Mesendoderm (in vitro differentiated cells): ENCODE results near the gene RADIL.

ENCODE experiments used
- DNase-seq: peaks from one replicate; pipeline ENCODE4 v3.0.0; 2013
- H2AK5ac ChIP-seq: 2 replicates; pipeline ENCODE4 v1.6.1; 2013; ENCODE audit warnings: low read length, inconsistent platforms
- H2BK120ac ChIP-seq: 2 replicates; pipeline ENCODE4 v1.6.1; 2013; ENCODE audit warnings: low read depth, mild to moderate bottlenecking, low read length, moderate library complexity, mixed read lengths
- H2BK15ac ChIP-seq: replicated peaks from 2 replicates; pipeline ENCODE4 v1.6.1; 2013; ENCODE audit warnings: low read depth, mild to moderate bottlenecking, moderate library complexity
- H2BK5ac ChIP-seq: 2 replicates; pipeline ENCODE4 v1.6.1; 2013; ENCODE audit warnings: low read length, inconsistent platforms
- H3K18ac ChIP-seq: 2 replicates; pipeline ENCODE4 v1.6.1; 2013; ENCODE audit warnings: mild to moderate bottlenecking, low read length, mixed read lengths
- H3K23ac ChIP-seq: one replicate; pipeline ENCODE4 v1.6.1; 2013; ENCODE audit warnings: low read length
- H3K27ac ChIP-seq: 2 replicates; pipeline ENCODE4 v1.5.1; 2013; ENCODE audit warnings: low read depth, mild to moderate bottlenecking, inconsistent platforms, low read length, moderate library complexity
- H3K27me3 ChIP-seq: 2 replicates; pipeline ENCODE4 v1.6.1; 2013; ENCODE audit warnings: low read length, control low read depth, mild to moderate bottlenecking, inconsistent platforms; ENCODE audit not compliant: insufficient read depth, poor library complexity
- H3K36me3 ChIP-seq: 2 replicates; pipeline ENCODE4 v1.6.1; 2013; ENCODE audit warnings: low read length, inconsistent platforms; ENCODE audit not compliant: control insufficient read depth, insufficient read depth
- H3K4ac ChIP-seq: one replicate; pipeline ENCODE4 v1.6.1; 2013; ENCODE audit warnings: low read depth, mild to moderate bottlenecking, low read length, moderate library complexity
- H3K4me1 ChIP-seq: 2 replicates; pipeline ENCODE4 v1.6.1; 2013; ENCODE audit warnings: low read depth, low read length, inconsistent platforms; ENCODE audit not compliant: control insufficient read depth
- H3K4me2 ChIP-seq: 2 replicates; pipeline ENCODE4 v1.6.1; 2013; ENCODE audit warnings: low read length
- H3K4me3 ChIP-seq: 2 replicates; pipeline ENCODE4 v1.5.1; 2013; ENCODE audit warnings: mild to moderate bottlenecking, low read length
- H3K56ac ChIP-seq: one replicate; pipeline ENCODE4 v1.6.1; 2013; ENCODE audit warnings: low read length
- H3K79me1 ChIP-seq: 2 replicates; pipeline ENCODE4 v1.6.1; 2013; ENCODE audit warnings: low read length, inconsistent platforms
- H3K79me2 ChIP-seq: 2 replicates; pipeline ENCODE4 v1.6.1; 2013; ENCODE audit warnings: mild to moderate bottlenecking, low read length; ENCODE audit not compliant: control insufficient read depth, insufficient read depth
- H3K9ac ChIP-seq: 2 replicates; pipeline ENCODE4 v1.6.1; 2013; ENCODE audit warnings: low read length, inconsistent platforms
- H4K5ac ChIP-seq: one replicate; pipeline ENCODE4 v1.6.1; 2013; ENCODE audit warnings: low read length
- H4K8ac ChIP-seq: one replicate; pipeline ENCODE4 v1.6.1; 2013; ENCODE audit warnings: low read depth, mild to moderate bottlenecking, control low read depth, low read length, moderate library complexity
- WGBS: extraction: QIAGEN DNeasy Blood & Tissue Kit; methylation state at CpG from one replicate; pipeline ENCODE4 v1.1.7; 2013; ENCODE audit warnings: low lambda C conversion rate, missing lambda C conversion rate; ENCODE audit not compliant: insufficient coverage; ENCODE audit errors: extremely low coverage; 5-methylcytosine and 5-hydroxymethylcytosine counted together

RADIL gene

DNA sequence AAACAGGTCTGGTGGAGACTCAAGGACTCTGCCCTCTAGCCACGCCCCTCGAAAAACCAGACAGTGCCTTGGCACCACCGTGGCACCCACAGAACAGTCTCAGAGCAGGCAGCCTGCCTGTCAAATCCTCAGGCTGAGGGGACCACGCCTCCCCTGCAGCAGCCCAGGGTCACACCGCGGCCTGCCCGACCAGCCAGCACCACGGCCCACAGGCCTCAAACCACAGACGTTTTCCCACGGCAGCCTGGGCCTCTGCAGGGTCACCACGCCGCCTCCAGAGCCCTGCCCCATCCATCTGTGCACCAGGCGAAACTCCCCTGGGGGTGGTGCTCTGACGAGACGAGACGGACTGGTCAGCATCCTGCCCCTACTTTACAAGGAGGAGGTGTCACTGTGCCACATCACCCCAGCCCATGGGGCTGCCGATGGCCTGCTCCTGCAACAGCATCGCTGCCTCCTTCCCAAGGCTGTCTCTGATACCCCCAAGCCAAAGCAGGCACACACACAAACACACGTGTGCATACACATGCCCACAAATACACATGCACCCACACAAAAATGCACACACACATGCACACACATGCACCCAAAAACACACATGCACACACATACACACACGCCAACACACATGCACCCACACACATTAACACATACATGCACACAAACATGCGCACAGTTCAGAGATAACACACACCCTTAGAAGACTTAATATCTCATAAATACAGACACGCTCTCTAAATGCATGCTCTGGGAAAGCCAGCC lies 46.3 kb downstream of the RADIL start:
- H3K36me3 ChIP-seq, result no peaks in the 10 kb centered on the region
- no peak overlapping the region for H3K9ac ChIP-seq
- no peak overlapping the region for H2BK15ac ChIP-seq
- H4K8ac ChIP-seq, result no peak overlapping the region
- H3K18ac ChIP-seq, result no peak overlapping the region
- no peak overlapping the region for H3K4me2 ChIP-seq
- H3K23ac ChIP-seq, result no peak overlapping the region
- no peak for DNase-seq
- WGBS, result no CpG with 5 or more reads among the region's 22 CpGs
- H3K27me3 ChIP-seq, result no peaks in the 10 kb centered on the region
- no peaks in the 10 kb centered on the region for H3K79me2 ChIP-seq
- H3K4me3 ChIP-seq, result no peak overlapping the region
- H4K5ac ChIP-seq, result no peak overlapping the region
- no peak overlapping the region for H3K27ac ChIP-seq
- H3K4me1 ChIP-seq, result no peaks in the 10 kb centered on the region
- no peak overlapping the region for H2BK120ac ChIP-seq
- H3K4ac ChIP-seq, result no peak overlapping the region
- H3K56ac ChIP-seq, result no peak overlapping the region
- peaks cover 2% of the 10 kb centered on the region for H3K79me1 ChIP-seq
- no peak overlapping the region for H2AK5ac ChIP-seq
- no peak overlapping the region for H2BK5ac ChIP-seq

DNA sequence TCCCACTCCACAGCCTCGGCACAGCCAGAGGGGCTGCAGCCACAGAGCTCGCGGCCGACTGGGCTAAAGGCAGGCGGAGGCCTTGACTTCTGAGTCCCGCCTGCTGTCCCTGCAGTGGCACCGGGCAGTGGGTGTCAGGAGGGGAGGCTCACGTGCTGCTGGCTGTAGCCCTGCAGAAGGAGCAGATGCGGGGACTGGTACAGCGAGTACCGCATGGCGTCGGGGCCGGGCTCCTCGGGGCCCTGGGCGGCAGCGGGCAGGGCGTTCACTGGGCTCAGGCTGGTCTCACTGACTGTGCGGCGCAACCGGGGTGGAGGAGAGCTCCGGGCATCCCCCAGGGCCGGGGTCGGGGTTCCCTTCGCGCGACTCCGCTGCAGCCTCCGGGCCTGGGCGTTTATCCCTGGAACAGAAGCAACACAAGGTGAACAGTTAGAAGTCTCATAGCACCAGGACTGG lies 47.3 kb downstream of the RADIL start:
- Histone ChIP-seq H3K56ac (no peak overlapping the region), H3K36me3 (no peaks in the 10 kb centered on the region), H2BK5ac (no peak overlapping the region), H3K79me1 (peaks cover 2% of the 10 kb centered on the region), H3K4ac (no peak overlapping the region), H3K4me1 (no peaks in the 10 kb centered on the region), H3K27me3 (no peaks in the 10 kb centered on the region), H2BK15ac (no peak overlapping the region), H4K5ac (no peak overlapping the region), H3K23ac (no peak overlapping the region), H4K8ac (no peak overlapping the region), H2AK5ac (no peak overlapping the region), H3K79me2 (no peaks in the 10 kb centered on the region), H3K4me2 (no peak overlapping the region), H3K18ac (no peak overlapping the region), H3K4me3 (no peak overlapping the region), H3K27ac (no peak overlapping the region), H2BK120ac (no peak overlapping the region), H3K9ac (no peak overlapping the region)
- DNase-seq, result no peak
- no CpG with 5 or more reads among the region's 30 CpGs for WGBS

- no peak overlapping the region for H3K23ac ChIP-seq
- no peak overlapping the region for H3K27ac ChIP-seq
- DNase-seq, result no peak
- H3K9ac ChIP-seq, result no peak overlapping the region
- no peak overlapping the region for H3K18ac ChIP-seq
- no CpG with 5 or more reads among the region's 28 CpGs for WGBS
- peaks cover 2% of the 10 kb centered on the region for H3K79me1 ChIP-seq
- H3K36me3 ChIP-seq, result no peaks in the 10 kb centered on the region
- H2BK15ac ChIP-seq, result no peak overlapping the region
- no peak overlapping the region for H3K4ac ChIP-seq
- H2BK5ac ChIP-seq, result no peak overlapping the region
- no peak overlapping the region for H3K4me2 ChIP-seq
- no peaks in the 10 kb centered on the region for H3K4me1 ChIP-seq
- no peak overlapping the region for H2BK120ac ChIP-seq
- H3K79me2 ChIP-seq, result no peaks in the 10 kb centered on the region
- H4K5ac ChIP-seq, result no peak overlapping the region
- no peak overlapping the region for H3K56ac ChIP-seq
- no peak overlapping the region for H2AK5ac ChIP-seq
- H3K27me3 ChIP-seq, result no peaks in the 10 kb centered on the region
- no peak overlapping the region for H4K8ac ChIP-seq
- H3K4me3 ChIP-seq, result no peak overlapping the region
Observed at GRCh38 chr7:4835398-4836205, 47.9 kb downstream of the RADIL start.

- Histone ChIP-seq H3K36me3 (no peaks in the 10 kb centered on the region), H3K27ac (no peak overlapping the region), H3K4me2 (no peak overlapping the region), H3K56ac (no peak overlapping the region), H3K79me1 (peaks cover 2% of the 10 kb centered on the region), H3K18ac (no peak overlapping the region), H3K27me3 (no peaks in the 10 kb centered on the region), H3K4me1 (no peaks in the 10 kb centered on the region), H3K79me2 (no peaks in the 10 kb centered on the region), H3K9ac (no peak overlapping the region), H3K4ac (no peak overlapping the region), H2BK15ac (no peak overlapping the region), H4K5ac (no peak overlapping the region), H2BK5ac (no peak overlapping the region), H2BK120ac (no peak overlapping the region), H3K23ac (no peak overlapping the region), H4K8ac (no peak overlapping the region), H2AK5ac (no peak overlapping the region), H3K4me3 (no peak overlapping the region)
- no CpG with 5 or more reads among the region's 60 CpGs for whole genome bisulfite sequencing
- no peak for DNase-seq
Observed at GRCh38 chr7:4834601-4835397, 48.7 kb downstream of the RADIL start.

GRCh38 chr7:4833691-4834600 lies 49.6 kb downstream of the RADIL start:
- no peaks in the 10 kb centered on the region for H3K27me3 ChIP-seq
- H3K4me3 ChIP-seq, result no peak overlapping the region
- H4K5ac ChIP-seq, result no peak overlapping the region
- H3K18ac ChIP-seq, result no peak overlapping the region
- no peak overlapping the region for H2BK15ac ChIP-seq
- H3K4me2 ChIP-seq, result no peak overlapping the region
- H3K4ac ChIP-seq, result no peak overlapping the region
- H3K56ac ChIP-seq, result no peak overlapping the region
- H3K23ac ChIP-seq, result no peak overlapping the region
- H2BK120ac ChIP-seq, result no peak overlapping the region
- H2BK5ac ChIP-seq, result no peak overlapping the region
- H3K27ac ChIP-seq, result no peak overlapping the region
- H4K8ac ChIP-seq, result no peak overlapping the region
- H3K79me2 ChIP-seq, result no peaks in the 10 kb centered on the region
- H2AK5ac ChIP-seq, result no peak overlapping the region
- no peaks in the 10 kb centered on the region for H3K36me3 ChIP-seq
- H3K79me1 ChIP-seq, result peaks cover 2% of the 10 kb centered on the region
- WGBS, result no CpG with 5 or more reads among the region's 36 CpGs
- H3K4me1 ChIP-seq, result no peaks in the 10 kb centered on the region
- no peak for DNase-seq
- H3K9ac ChIP-seq, result no peak overlapping the region
